ENCODE measurements around the gene ADCY3. TPM values are rescaled to one million over a fixed set of nuclear protein-coding genes. Genes with fewer than 3 reads are reported as not detected.

The ADCY3 gene
- total RNA-seq, 2 donors from 2014 or later = 25.2 to 33.7 TPM

GRCh38 chr2:24878341-24878740, 41.7 kb downstream of the ADCY3 start:
- H3K9ac ChIP-seq (ENCODE audit: low read depth in 2 of 2, low read length in 2 of 2) = no peak overlapping the region
- TF ChIP-seq CTCF (IDR thresholded peaks at IDR 0.05) = no peak
- no peaks in the 10 kb centered on the region for H3K4me1 ChIP-seq
- no peaks in the 10 kb centered on the region for H3K9me3 ChIP-seq
- no peaks in the 10 kb centered on the region for H3K27me3 ChIP-seq
- no peak for DNase-seq
- intact Hi-C loops (cut with DNase I) = no loop called here
- H3K4me3 ChIP-seq = no peak overlapping the region
- no peaks in the 10 kb centered on the region for H3K36me3 ChIP-seq
- H3K27ac ChIP-seq = no peak overlapping the region

GRCh38 chr2:24877646-24878045, 42.4 kb downstream of the ADCY3 start:
- intact Hi-C loops (cut with DNase I) = no loop called here
- H3K9me3 ChIP-seq = no peaks in the 10 kb centered on the region
- no peaks in the 10 kb centered on the region for H3K4me1 ChIP-seq
- H3K36me3 ChIP-seq = no peaks in the 10 kb centered on the region
- no peak overlapping the region for H3K27ac ChIP-seq
- no peak overlapping the region for H3K4me3 ChIP-seq
- H3K9ac ChIP-seq (ENCODE audit: low read depth in 2 of 2, low read length in 2 of 2) = no peak overlapping the region
- no peaks in the 10 kb centered on the region for H3K27me3 ChIP-seq
- TF ChIP-seq CTCF (IDR thresholded peaks at IDR 0.05) = no peak
- DNase-seq = no peak

- no peaks in the 10 kb centered on the region for H3K4me1 ChIP-seq
- H3K9ac ChIP-seq (ENCODE audit: low read depth in 2 of 2, low read length in 2 of 2) = no peak overlapping the region
- no peaks in the 10 kb centered on the region for H3K9me3 ChIP-seq
- TF ChIP-seq CTCF (IDR thresholded peaks at IDR 0.05) = no peak
- no peaks in the 10 kb centered on the region for H3K27me3 ChIP-seq
- H3K27ac ChIP-seq = no peak overlapping the region
- no peak for DNase-seq
- intact Hi-C loops (cut with DNase I) = no loop called here
- no peak overlapping the region for H3K4me3 ChIP-seq
- H3K36me3 ChIP-seq = no peaks in the 10 kb centered on the region
Measured at GRCh38 chr2:24877067-24877466, 43.0 kb downstream of the ADCY3 start.

- DNase-seq = no peak
Measured at GRCh38 chr2:24875901-24876300, 44.1 kb downstream of the ADCY3 start.

GRCh38 chr2:24875272-24875671, 44.8 kb downstream of the ADCY3 start:
- Histone ChIP-seq H3K9ac (ENCODE audit: low read depth in 2 of 2, low read length in 2 of 2) (no peak overlapping the region), H3K27ac (no peak overlapping the region), H3K4me1 (no peaks in the 10 kb centered on the region), H3K9me3 (no peaks in the 10 kb centered on the region), H3K27me3 (no peaks in the 10 kb centered on the region), H3K36me3 (no peaks in the 10 kb centered on the region), H3K4me3 (no peak overlapping the region)
- no peak for TF ChIP-seq CTCF (IDR thresholded peaks at IDR 0.05)
- intact Hi-C loops (cut with DNase I) = no loop called here
- DNase-seq = no peak

More at GRCh38 chr2:24875901-24876300, 44.1 kb downstream of the ADCY3 start:
- intact Hi-C loops (cut with DNase I) = no loop called here
- Histone ChIP-seq H3K4me3 (no peak overlapping the region), H3K27ac (no peak overlapping the region), H3K36me3 (no peaks in the 10 kb centered on the region), H3K9me3 (no peaks in the 10 kb centered on the region), H3K9ac (ENCODE audit: low read depth in 2 of 2, low read length in 2 of 2) (no peak overlapping the region), H3K4me1 (no peaks in the 10 kb centered on the region), H3K27me3 (no peaks in the 10 kb centered on the region)
- no peak for TF ChIP-seq CTCF (IDR thresholded peaks at IDR 0.05)

GRCh38 chr2:24874035-24874434, 46.0 kb downstream of the ADCY3 start:
- Histone ChIP-seq H3K4me3 (no peak overlapping the region), H3K9ac (ENCODE audit: low read depth in 2 of 2, low read length in 2 of 2) (no peak overlapping the region), H3K9me3 (no peaks in the 10 kb centered on the region), H3K36me3 (no peaks in the 10 kb centered on the region), H3K27ac (no peak overlapping the region), H3K27me3 (no peaks in the 10 kb centered on the region), H3K4me1 (no peaks in the 10 kb centered on the region)
- no peak for TF ChIP-seq CTCF (IDR thresholded peaks at IDR 0.05)
- no peak for DNase-seq
- intact Hi-C loops (cut with DNase I) = no loop called here
